ENCODE results near the gene PPARA.

DNA sequence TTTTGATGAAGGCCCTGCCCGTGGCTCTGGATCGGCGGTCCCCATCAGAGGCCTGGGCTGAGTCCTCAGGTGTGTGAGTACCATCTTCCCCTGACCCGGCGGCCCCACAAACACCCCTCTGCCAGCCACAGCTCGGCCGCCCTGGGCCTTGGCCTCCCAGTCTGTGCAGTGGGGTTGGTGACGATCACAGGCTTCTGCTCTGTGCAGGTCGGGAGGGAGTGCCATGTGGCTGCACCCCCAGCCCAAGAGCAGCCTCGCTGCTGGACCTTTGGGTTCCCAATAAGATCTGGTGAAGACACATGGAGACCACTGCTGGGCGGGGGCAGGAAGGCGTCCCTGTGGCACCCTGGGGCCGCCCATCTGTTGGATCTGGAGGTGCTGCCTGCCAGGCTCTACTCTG, 47.1 kb upstream of the PPARA start:
- TF ChIP-seq, protein P1, sequence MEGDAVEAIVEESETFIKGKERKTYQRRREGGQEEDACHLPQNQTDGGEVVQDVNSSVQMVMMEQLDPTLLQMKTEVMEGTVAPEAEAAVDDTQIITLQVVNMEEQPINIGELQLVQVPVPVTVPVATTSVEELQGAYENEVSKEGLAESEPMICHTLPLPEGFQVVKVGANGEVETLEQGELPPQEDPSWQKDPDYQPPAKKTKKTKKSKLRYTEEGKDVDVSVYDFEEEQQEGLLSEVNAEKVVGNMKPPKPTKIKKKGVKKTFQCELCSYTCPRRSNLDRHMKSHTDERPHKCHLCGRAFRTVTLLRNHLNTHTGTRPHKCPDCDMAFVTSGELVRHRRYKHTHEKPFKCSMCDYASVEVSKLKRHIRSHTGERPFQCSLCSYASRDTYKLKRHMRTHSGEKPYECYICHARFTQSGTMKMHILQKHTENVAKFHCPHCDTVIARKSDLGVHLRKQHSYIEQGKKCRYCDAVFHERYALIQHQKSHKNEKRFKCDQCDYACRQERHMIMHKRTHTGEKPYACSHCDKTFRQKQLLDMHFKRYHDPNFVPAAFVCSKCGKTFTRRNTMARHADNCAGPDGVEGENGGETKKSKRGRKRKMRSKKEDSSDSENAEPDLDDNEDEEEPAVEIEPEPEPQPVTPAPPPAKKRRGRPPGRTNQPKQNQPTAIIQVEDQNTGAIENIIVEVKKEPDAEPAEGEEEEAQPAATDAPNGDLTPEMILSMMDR (IDR thresholded peaks at IDR 0.05): no peak
- TF ChIP-seq, protein P2, sequence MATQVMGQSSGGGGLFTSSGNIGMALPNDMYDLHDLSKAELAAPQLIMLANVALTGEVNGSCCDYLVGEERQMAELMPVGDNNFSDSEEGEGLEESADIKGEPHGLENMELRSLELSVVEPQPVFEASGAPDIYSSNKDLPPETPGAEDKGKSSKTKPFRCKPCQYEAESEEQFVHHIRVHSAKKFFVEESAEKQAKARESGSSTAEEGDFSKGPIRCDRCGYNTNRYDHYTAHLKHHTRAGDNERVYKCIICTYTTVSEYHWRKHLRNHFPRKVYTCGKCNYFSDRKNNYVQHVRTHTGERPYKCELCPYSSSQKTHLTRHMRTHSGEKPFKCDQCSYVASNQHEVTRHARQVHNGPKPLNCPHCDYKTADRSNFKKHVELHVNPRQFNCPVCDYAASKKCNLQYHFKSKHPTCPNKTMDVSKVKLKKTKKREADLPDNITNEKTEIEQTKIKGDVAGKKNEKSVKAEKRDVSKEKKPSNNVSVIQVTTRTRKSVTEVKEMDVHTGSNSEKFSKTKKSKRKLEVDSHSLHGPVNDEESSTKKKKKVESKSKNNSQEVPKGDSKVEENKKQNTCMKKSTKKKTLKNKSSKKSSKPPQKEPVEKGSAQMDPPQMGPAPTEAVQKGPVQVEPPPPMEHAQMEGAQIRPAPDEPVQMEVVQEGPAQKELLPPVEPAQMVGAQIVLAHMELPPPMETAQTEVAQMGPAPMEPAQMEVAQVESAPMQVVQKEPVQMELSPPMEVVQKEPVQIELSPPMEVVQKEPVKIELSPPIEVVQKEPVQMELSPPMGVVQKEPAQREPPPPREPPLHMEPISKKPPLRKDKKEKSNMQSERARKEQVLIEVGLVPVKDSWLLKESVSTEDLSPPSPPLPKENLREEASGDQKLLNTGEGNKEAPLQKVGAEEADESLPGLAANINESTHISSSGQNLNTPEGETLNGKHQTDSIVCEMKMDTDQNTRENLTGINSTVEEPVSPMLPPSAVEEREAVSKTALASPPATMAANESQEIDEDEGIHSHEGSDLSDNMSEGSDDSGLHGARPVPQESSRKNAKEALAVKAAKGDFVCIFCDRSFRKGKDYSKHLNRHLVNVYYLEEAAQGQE (IDR thresholded peaks at IDR 0.05; ENCODE audit: insufficient read depth in 1 of 2, low read depth in 2 of 2, low read length in 1 of 2): no peak

Data from Panc1 (cell line).